Posterior vena cava (tissue), 2 donors: Measurements from ENCODE around the gene EPHB6. TPM values are rescaled to one million over a fixed set of nuclear protein-coding genes. Genes with fewer than 3 reads are reported as not detected.

Source experiments
- DNase-seq: peaks from one replicate; pipeline ENCODE4 v3.0.0-alpha.2; 2020; ENCODE audit warnings: low spot score
- intact Hi-C, 2 donors: fragments of 100-400 bp; cut with DNase I; formaldehyde crosslinking; loops; one replicate each; pipeline versions ENCODE4 v1.14.1 to v1.14.2; 2022 to 2023
- long read RNA-seq, 2 donors: library from polyadenylated mRNA; unstranded; transcript quantifications; one replicate each; pipeline ENCODE4 v2.0.0, GENCODE V29; 2020 to 2021
- total RNA-seq, 2 donors: library from RNA; stranded (reverse); fragmentation: NEBNext Ultra II Directional; extraction: Animal tissue kit (Norgen Biotek cat#: 25700); gene quantifications; one replicate each; pipeline ENCODE4 v1.2.1, GENCODE V29; 2021
- donor health status: DM: yes; HTN: yes; CAD: no.
- donor health status: DM: yes; HTN: yes; CAD: no.

EPHB6 gene, protein sequence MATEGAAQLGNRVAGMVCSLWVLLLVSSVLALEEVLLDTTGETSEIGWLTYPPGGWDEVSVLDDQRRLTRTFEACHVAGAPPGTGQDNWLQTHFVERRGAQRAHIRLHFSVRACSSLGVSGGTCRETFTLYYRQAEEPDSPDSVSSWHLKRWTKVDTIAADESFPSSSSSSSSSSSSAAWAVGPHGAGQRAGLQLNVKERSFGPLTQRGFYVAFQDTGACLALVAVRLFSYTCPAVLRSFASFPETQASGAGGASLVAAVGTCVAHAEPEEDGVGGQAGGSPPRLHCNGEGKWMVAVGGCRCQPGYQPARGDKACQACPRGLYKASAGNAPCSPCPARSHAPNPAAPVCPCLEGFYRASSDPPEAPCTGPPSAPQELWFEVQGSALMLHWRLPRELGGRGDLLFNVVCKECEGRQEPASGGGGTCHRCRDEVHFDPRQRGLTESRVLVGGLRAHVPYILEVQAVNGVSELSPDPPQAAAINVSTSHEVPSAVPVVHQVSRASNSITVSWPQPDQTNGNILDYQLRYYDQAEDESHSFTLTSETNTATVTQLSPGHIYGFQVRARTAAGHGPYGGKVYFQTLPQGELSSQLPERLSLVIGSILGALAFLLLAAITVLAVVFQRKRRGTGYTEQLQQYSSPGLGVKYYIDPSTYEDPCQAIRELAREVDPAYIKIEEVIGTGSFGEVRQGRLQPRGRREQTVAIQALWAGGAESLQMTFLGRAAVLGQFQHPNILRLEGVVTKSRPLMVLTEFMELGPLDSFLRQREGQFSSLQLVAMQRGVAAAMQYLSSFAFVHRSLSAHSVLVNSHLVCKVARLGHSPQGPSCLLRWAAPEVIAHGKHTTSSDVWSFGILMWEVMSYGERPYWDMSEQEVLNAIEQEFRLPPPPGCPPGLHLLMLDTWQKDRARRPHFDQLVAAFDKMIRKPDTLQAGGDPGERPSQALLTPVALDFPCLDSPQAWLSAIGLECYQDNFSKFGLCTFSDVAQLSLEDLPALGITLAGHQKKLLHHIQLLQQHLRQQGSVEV
- total RNA-seq, result 10 to 100 TPM; 11.9 to 33.5 TPM
- long read RNA-seq, donor 1, partial matches to known transcripts, result 23 of 30 reads
- long read RNA-seq, donor 1, other reads (novel, unspliced or antisense), result 7 of 30 reads
- long read RNA-seq, donor 2, partial matches to known transcripts, result 10 of 13 reads
- long read RNA-seq, donor 2, other reads (novel, unspliced or antisense), result 3 of 13 reads

DNA sequence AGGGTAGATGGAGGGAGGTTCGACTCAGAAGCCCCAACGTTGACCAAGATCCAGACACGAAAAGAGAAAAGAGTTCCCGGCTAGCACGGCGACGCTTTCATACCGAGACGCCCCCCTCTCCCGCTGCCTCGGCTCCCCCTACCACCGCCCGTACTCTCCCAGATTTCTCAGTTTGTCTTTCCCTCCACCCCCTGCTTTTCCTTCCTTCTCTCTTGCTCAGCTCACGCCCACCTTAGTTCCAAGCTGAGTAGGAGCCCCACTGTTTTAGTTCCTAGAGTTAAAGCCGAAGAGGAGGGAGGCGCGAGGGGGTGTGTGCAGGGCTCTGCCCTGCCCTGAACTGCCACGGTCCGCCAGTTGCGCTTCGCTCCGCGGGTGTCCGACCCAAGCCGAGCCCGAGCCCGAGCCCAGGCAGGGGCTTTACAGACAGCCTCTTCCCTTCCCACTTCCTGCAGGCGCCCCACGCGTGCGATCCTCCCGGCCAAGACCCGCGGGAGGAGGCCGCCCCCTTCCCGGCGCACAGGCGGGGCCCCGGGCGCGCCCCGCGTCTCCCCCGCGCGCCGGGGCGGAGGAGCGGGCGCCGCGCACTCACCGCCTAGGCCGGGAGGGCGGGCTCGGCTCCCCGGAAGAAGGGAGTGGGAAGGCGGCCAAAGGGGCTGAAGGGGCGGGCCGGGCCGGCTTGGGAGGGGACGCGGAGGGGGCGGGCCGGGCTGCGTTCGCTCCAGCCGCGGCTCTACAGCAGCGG is at the start of gene EPHB6:
TSS of gene EPHB6 (plus strand) at position 705 of the 742 bp plus-strand sequence. CDS start 8,152 bp downstream, outside the sequence.
- intact Hi-C loops, result loop anchor here (5.0 to 10.0 kb wide), 2 partner anchors 148 to 360 kb away; no protein-coding TSS in a partner anchor
- peak; percentile 92 for DNase-seq

DNA sequence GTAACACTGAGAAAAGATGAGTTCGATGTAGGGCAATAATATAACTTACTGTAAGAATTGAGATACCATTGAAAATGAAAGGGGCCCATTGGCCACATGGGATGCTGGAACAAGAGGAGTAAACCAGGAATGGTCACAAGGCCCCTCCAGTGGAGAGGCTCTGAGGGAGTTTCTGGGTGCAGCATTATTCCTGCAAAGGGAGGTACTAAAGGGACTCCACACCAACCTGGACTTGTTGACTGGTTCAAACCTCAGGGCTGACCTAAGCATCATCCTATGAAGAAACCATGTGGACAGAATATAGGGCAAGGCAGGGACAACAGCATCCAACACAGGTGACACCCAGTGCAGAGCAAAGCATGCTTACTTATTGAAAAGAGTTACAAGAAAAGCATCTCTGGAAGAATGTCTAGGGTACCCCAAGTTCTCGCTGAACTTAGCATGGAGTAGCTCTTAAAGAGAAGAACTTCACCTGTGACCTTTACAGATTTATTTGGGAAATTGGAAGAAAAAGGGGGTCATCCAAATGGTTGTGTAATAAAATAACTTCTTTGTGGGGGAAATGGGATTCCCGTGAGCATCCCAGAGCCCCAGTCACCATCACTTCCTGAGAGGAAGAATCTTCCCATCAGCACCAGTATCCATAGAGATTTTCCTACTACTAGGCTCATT is 49.4 kb upstream of the EPHB6 start:
- intact Hi-C loops, result no loop called here
- DNase-seq, result no peak

DNA sequence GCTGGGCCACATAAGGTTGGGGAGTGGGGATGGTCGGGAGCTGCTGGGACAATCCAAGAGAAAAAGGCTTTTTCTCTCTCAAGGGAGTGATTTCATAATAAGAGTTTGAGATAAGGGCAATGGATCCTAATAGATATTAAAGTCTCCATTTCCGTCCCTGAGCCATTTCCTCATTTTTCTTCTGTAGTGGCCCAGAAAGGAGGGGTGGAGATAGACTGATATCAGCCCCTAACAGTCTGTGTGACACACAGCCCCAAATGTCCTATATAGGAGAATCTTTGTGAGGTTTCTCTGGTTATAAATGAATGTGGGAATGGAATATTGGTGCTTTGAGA is 48.9 kb upstream of the EPHB6 start:
- intact Hi-C loops, result no loop called here

DNA sequence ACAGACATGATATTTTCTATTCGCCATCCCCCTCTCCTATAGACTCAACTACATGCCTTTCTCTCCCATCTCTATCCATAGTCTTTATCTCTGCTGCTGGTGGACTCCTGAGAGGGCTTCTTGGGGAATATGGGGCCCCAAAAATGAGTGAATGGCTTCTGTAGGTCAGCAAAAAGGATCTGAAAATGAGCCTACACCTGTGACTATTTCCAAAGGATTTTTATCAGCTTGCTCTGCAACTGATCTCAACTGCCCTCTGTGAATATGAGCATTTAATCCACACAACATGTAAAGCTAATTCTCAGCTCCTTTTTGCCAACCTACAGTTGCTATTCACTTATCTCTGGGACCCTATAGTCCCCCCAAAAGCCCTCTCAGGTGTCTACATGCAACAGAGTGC is 47.9 kb upstream of the EPHB6 start:
- no peak for DNase-seq
- intact Hi-C loops, result no loop called here

More for the DNA sequence above, 48.9 kb upstream of the EPHB6 start:
- DNase-seq, result no peak

DNA sequence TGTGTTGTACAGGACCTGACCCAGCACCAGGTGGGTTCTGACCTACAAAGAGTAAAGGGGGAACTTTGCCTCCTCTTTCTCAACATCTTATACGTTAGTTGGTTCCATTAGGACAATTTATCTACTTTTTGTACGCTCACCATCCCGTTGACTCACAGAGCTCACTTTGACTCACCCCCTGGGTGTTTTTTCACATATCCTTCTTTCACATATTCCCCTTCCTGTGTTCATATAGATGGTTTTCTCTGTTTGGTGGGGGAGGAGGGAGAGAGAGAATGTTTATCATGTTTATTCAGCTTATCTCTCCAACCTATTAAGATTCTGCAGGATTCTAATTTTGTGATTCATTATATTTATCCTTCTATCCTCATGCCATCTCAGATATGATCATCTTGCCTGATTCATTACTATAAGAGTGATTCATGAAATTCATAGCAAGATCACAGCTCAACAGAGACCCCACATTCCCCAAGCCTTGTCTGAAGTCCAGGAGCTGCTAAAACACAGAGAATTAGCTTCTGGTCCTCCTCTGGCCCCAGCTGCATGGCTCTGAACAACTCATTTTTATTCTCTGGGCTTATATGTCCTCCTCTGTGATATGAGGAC is 46.9 kb upstream of the EPHB6 start:
- intact Hi-C loops, result no loop called here

DNA sequence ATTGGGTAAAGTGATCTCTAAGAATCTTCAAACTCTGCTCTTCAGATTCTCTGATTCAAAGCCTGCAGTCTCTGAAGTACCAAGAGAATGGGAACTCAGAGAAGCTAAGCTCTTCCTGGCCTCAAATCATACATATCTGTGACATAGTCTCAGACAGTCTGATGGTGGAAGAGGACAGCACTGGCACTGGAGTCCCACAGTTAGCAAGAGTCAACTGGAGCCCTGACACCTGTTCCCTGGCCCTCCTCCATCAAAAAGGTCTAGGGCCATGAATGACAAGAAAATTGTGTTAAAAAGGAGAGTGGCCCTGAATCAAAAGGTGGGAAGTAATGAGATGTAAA is 46.4 kb upstream of the EPHB6 start:
- intact Hi-C loops, result no loop called here
- no peak for DNase-seq

More for the DNA sequence above, 46.9 kb upstream of the EPHB6 start:
- DNase-seq, result no peak

DNA sequence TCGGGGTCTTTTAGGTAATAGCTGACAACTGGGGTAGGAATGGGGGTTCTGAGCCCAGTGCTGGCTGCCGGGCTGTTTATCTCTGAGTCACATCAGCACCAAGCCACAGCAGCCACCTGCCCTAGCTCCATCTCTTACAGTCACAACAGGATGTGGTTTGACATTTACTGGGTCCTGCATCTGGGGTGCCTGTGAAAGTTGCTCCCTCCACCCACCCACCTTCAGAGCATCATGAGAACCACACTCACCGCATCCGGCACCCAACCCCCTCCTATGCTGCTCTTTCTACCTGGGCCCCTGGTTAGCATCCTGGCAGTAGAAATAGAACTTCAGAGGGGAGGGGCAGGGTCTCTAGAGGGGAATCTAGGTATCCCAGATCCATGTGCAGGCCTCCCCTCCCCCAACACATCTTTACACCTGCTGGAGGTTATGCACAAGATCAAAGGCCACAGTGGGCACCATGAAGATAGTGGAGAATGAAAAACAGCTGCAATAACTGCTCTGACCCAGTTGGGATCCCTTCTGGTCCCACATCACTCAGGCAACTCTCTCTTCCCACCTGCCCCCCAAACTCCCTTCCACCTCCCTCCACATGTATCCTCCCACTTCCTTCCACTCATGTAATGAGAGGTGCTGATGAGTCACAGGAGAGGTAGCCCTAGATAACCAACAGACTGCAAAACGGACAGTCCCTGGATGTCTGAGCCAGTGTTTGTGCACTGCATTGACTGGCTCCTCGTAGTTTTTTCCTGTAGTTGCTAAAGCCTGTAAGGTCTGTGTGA is 45.9 kb upstream of the EPHB6 start:
- DNase-seq, result no peak

DNA sequence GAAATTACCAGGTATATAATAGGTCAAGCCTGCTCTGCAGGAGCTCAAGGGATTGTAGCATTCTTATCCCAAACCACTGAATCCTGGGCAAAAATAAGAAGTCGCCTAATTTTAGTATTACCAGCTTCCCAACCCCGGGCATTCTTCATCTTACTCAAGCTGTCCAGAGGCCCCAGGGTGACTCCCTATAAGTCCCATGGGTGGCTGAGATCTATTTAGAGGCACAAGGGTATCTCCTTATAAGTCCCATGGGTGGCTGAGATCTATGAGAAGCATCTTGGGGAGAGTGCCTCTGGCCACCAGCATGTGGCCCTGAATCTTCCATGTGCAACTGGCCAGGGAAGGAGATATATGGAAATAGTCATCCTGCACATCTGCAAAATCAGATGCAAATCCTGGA is 45.2 kb upstream of the EPHB6 start:
- intact Hi-C loops, result no loop called here
- DNase-seq, result no peak

More for the DNA sequence above, 45.9 kb upstream of the EPHB6 start:
- intact Hi-C loops, result no loop called here

DNA sequence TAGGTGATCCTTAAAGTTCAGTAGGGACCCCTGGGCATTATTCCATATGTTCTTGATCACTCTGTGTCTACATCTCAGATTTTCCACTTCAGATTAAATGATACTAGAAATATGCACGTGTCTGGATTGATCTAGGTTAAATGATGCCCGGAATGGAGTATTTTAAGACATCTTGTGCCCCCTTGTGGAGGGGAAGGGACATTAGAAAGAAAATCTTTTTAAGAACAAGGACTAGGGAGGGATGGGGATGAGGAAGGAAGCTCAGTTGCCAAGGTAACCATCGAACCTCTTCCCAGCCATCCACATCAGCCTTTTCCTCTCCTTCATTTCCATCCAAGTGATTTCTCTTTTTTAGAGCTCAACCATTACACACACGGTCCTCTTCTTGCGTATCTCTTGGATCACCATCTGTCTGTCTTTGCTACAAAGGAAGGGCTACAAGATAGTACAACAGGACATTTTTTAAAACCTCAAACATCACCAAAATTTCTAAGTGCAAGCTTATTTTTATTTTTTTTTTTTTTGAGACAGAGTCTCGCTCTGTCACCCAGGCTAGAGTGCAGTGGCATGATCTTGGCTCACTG is 43.6 kb upstream of the EPHB6 start:
- DNase-seq, result no peak
- intact Hi-C loops, result no loop called here

DNA sequence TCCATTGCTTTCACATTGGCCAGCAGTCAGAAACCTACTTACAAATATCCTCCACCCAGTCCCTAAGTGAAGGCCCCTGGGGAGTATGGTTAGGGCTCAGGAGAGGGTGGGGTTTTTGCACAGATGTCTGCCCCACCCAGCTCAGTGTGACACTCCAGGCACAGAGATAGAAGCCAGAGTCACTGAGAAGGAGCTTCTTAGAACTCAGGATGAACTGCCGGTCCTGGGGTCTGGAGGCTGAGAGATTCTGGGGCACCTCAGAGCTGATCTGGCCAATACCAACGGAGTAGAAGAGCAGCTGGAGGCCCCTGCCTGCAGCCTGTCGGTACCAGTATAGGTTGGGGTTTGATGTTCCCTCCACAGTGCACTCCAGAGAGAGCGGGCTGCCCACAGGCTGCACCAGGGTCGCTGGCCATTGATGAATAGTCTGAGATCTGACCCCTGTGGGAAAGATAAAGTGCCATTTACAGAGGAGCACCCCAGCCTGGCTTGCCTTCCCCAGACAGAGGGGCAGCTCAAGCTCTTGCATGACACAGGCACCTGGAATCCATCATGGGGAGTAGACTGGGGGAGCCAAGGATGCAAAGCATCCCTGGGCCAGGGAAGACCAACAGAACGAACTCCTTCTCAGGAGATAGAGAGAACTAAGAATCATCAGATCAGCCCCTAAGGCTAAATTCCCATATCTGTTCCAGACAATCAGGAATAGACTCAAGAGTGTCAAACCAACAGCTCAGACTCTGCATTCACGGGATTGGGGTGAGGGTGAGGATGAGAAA is 42.2 kb upstream of the EPHB6 start:
- intact Hi-C loops, result no loop called here
- no peak for DNase-seq

DNA sequence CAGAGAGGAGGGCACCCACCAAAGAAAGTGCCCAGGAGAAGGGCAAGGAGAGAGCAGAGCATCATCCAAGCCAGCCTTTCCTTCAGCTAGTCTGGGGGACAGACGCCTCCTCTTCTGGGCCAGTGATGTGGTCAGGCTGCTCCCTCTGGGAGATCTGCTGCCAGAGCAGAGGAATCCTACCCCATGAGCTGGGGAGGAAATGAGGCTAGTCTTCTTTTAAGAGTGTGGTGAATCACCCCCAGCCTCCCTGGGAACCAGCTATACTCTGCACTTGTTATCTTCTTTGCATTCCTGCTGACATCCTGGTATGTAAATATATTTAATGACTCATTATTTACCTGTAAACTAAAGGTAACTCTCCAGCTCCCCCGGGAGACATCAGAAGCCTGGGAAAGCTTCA is 41.6 kb upstream of the EPHB6 start:
- intact Hi-C loops, result no loop called here

DNA sequence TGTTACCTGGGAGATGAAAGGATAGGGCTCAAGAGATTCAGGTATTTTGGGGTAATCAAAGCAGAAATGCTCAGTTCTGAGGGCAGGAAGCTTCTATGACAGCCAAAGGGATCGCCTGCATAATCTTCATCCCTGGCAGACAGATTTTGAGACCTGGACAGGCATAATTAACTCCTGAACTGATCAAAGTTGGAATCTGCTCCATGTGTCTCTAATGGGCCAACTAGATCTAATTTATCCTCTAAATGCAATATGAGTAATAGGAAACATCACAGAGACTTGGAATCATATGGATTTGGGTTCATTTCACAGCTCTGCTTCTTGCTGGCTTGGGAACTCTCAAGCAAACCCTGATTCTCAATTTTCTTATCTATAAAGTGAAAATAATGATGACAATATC is 41.2 kb upstream of the EPHB6 start:
- no peak for DNase-seq
- intact Hi-C loops, result no loop called here

More for the DNA sequence above, 41.6 kb upstream of the EPHB6 start:
- DNase-seq, result no peak

DNA sequence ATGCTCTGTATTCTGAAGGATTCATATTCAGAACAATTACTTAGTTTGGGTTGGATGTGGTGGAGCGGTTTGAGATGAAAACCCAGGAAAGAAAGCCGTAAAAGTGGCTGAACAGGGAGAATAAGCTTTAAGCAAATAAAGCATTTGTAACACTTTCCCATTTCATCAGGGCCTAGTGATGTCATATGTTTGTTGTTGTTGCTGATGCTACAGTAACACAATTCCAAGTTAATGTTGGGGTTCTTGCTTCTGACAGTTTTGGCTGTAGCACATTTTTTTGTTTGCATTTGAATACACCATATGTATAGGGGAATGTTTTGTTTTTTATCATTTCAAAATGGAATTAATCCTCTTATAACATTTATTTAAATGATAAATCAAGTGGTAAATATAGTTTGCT is 40.4 kb upstream of the EPHB6 start:
- no peak for DNase-seq
- intact Hi-C loops, result no loop called here

DNA sequence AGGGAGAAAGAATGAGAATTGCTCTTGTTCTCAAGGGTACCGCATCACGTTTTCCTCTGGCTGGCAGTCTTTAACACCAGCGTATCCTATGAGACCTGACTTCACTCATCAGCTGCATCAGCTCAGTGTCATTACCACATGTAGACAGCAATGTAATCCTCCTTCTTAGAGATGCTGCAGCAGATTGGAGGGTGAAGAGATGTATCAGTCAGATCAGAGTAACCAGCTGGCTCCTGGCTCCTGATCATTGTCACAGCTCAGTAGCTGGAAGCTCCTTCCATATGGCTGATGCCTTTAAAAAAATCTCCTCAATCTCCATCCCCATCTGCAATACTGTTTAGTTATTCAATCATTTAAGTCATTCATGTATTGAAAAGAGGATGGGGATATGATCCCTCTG is 39.7 kb upstream of the EPHB6 start:
- DNase-seq, result no peak
- intact Hi-C loops, result no loop called here

DNA sequence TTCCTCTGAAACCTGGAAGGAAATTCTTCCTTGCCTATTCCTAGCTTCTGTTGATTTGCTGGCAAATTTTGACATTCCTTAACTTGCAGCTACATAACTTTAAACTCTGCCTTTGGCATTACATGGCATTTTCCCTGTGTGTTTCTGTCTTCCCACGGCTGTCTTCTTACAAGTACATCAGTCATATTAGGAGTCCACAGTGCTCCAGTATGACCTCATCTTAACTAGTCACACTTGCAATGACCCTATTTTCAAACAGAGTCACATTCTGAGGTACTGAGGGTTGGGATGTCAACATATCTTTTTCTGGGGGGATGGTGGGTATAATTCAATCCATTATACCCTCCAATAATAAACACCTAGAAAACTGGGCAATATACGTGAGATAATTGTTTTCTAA is 37.4 kb upstream of the EPHB6 start:
- intact Hi-C loops, result no loop called here
- no peak for DNase-seq

DNA sequence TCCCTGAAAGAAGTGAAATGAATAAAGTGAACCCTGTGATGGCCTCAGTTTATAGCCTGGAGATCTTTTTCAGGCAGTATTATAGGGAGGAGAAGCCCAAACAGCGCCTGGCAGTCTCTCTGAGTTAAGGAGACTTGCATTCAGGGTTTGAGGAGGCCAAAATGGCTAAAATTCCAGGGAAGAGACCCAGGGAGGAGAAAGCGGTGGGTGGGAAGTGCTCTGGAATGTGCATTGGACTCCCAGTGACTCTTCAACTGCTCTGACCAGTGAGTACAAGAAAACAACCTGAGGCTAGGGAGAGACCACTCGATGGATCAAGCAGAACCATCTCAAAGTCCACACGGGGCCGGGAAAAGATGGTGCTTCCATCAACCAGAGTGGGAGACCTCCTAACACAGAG is 35.3 kb upstream of the EPHB6 start:
- intact Hi-C loops, result no loop called here
- DNase-seq, result no peak
